Epithelial cell of esophagus (primary cell): ENCODE measurements around the gene SLC24A4.

ENCODE experiments used
- DNase-seq: peaks from one replicate; pipeline ENCODE4 v3.0.0; 2010; ENCODE audit warnings: low read depth
- H3K4me3 ChIP-seq: 2 replicates; pipeline ENCODE4 v1.5.1; 2011; ENCODE audit warnings: mild to moderate bottlenecking, low read length, control low read depth
- TF ChIP-seq, protein P1 (sequence below): IDR thresholded peaks from 2 replicates; pipeline ENCODE4 v1.5.1; 2011; ENCODE audit warnings: low read depth, mild to moderate bottlenecking, low read length, control low read depth, inconsistent platforms; ENCODE audit not compliant: insufficient read depth; ENCODE audit errors: missing control alignments

SLC24A4 gene

DNA sequence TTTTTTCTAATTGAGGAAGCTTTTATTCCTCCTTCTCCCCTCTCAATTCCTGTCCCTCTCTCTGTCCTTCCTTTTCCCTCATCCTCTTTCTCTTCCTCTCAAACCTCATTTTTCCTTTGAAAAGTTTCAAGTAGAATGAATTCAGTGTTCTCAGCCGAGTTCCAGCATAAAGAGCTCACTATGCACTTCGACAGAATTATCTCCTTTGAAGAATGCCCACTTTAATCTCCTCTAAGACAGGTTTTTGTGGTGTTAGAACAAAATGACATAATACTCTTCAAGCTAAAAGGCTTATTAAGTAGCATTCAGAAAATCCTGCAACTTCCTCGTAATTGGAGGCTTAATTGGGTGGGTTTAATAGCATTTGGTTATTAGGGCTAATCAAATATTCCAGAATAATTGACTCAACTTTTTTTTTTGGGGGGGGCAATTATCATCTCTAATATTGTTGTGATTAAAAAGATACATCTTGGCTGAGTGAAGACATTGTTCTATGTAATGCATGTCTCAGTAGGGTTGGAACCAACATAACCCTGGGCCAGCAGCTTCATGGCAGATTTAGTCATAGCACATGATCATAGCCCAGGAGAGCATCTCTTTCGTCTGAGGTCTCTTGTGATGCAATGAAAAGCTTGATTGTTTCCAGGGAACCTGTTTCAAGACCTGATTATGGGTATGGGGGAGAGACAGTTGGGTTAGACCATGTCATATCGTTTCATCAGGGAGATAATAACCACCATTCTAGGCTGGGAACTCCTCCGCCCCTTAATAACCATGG is 25.0 kb upstream of the SLC24A4 start:
- no peak overlapping the region for H3K4me3 ChIP-seq
- TF ChIP-seq, protein P1, sequence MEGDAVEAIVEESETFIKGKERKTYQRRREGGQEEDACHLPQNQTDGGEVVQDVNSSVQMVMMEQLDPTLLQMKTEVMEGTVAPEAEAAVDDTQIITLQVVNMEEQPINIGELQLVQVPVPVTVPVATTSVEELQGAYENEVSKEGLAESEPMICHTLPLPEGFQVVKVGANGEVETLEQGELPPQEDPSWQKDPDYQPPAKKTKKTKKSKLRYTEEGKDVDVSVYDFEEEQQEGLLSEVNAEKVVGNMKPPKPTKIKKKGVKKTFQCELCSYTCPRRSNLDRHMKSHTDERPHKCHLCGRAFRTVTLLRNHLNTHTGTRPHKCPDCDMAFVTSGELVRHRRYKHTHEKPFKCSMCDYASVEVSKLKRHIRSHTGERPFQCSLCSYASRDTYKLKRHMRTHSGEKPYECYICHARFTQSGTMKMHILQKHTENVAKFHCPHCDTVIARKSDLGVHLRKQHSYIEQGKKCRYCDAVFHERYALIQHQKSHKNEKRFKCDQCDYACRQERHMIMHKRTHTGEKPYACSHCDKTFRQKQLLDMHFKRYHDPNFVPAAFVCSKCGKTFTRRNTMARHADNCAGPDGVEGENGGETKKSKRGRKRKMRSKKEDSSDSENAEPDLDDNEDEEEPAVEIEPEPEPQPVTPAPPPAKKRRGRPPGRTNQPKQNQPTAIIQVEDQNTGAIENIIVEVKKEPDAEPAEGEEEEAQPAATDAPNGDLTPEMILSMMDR = no peak
- DNase-seq = no peak

DNA sequence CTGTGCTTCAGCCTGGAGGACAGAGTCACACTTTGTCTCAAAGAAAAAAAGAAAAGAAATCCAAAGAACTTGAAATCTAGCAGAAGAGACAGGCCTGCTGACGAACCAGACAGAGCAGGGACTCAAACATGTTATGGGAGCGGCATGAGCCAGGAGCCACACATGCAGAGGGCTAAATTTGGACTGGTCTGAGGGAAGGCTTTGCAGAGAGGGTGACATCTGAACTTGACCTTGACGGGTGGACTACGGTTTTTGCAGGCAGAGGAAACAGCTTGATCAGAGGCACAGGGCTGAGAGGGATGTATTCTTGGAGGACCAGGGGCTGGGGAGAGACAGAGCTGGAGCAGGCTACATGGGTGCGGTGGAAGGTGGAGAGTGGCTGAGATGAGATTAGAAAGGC is 20.5 kb upstream of the SLC24A4 start:
- TF ChIP-seq, protein P1 = no peak
- no peak overlapping the region for H3K4me3 ChIP-seq
- no peak for DNase-seq

DNA sequence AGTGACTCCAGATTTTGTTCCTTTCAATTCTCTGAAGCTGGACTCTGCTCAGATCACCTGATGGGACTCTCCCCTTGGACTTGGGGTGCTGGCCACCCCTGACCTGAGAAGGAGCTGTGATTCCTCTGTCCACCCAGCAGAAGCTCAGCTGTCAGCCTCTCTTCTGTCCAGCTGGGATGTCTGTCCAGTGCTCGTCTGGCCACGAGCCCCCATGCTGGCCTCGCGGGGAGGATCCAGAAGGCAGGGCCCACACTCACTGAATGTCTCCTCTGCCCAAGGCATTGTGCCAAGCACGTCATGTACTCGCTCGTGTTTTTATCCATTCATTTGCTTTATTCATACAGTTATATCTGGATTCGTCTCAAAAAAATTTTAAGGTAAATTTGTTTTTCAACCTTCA is 14.2 kb upstream of the SLC24A4 start:
- DNase-seq = no peak
- no peak overlapping the region for H3K4me3 ChIP-seq

DNA sequence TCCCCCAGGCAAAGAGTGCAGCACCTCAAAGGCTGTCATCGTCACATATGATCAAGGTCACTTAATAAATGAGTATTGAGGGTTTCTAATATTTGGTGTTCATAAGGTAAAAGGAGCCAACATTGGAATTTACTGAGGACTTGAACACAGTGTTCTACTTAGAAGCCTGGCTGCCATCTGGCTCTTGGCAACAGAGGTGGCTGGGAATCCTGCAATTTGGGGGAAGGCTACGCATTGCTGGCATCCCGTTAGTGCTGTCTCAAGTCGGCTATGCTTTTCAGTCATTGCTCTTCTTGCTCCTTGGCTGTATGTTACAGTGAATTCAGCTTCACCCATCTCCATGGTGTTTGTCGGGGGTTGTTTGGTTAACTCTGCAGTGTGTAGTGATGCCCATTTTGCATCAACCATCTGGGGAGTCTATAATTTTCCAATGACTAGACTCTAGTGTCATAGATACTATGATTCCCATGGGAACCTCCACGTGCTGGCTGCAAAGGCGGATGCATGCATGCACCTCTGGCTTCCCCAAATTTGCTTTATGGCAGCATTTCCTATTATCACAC is 12.9 kb upstream of the SLC24A4 start:
- TF ChIP-seq, protein P1 = no peak
- no peak for DNase-seq
- H3K4me3 ChIP-seq = no peak overlapping the region

More for the DNA sequence above, 14.2 kb upstream of the SLC24A4 start:
- TF ChIP-seq, protein P1 = no peak

DNA sequence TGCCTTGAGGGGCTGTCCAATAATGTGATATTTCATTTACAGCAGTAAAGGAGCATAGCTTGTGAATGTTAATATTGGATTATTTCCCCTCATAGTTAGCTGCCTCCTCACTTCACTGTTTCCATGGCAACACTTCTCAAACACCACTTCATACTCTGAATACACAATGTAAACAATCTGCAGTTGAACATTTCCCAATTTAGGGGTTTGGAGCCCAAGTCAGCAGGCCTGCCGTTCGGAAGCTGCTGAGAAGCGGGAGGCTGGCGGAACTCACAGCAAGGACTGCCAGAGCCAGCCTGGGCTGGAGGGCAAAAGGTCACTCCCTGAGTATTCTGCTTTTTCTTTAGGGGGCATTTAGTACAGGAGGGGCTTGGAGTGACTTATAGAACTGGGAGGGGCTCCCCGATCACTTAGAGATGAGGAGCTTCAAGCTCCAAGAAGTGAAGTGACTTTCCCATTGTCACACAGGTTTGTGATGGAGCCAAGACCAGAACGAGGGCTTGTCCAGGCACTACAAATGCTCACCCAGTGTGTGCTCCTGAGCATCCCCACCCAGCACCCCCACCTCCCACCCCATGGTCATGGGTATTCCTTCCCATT is 12.1 kb upstream of the SLC24A4 start:
- TF ChIP-seq, protein P1 = no peak
- DNase-seq = no peak
- H3K4me3 ChIP-seq = no peak overlapping the region

DNA sequence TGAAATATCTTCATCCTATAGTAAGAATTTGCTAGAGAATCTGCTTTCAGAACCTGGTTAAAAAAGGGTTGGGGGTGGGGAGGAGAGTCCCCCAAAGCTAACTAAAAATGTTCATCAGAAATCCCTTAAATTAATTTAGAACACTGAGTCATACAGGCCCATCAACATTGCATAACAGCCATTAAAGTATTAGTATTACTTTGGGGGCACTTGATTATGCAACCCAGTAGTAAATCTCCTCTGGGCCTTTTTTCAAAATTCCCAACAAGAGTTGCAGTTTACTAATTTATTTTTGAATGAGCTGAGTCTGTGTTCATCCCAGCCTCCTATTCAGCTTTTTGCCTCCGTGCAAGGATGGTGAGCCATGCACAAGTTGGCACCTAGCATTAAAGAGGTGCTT is 8.8 kb upstream of the SLC24A4 start:
- no peak overlapping the region for H3K4me3 ChIP-seq
- DNase-seq = no peak
- TF ChIP-seq, protein P1 = no peak
